SH-SY5Y (cell line): Measurements from ENCODE around the gene MBNL1.

ENCODE experiments used
- GATA2 ChIP-seq: IDR thresholded peaks from 2 replicates; pipeline ENCODE4 v1.6.1; 2011; ENCODE audit warnings: mild to moderate bottlenecking, low read depth, low read length
- GATA3 ChIP-seq: IDR thresholded peaks from 2 replicates; pipeline ENCODE4 v1.6.1; 2011; ENCODE audit warnings: low read depth, mild to moderate bottlenecking, low read length, moderate library complexity

The MBNL1 gene

DNA sequence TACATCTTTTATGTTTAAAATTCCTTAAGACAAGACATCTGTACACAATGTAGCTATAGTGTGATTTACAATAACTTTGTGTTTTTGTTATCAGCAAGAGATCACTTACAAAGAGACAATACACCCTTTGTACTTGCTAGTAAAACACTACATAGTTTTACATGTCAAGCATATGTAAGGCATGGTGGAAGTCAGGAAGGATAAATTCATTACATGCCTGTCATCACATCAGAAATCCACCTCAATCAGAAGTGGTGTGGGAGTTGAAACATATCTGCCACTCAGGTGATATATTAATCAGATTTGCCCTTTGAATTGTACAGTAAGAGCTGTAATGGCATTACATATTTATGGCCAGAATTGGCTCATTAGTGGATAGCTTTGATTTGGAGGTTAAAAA is 95.5 kb downstream of the MBNL1 start:
- TF ChIP-seq GATA3 (no peak), GATA2 (no peak)

DNA sequence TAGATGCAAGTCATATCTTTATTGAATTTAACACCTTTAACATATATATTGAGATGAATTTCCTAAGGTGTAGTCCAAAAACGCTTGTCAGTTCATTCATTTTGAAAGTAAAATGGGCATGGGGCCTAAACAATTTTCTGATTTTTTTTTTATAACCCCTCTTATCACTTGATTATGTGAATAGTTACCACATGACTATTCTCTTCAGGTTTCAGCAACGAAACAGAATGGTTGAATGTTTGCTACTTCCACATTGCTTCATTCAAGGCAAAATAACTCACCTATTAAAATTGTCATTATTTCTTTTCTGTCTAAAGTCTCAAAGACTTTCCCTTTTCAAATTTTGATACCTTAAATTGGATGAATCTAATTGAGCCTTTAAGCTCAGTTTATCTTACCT is 96.4 kb downstream of the MBNL1 start:
- no peak for TF ChIP-seq GATA2
- TF ChIP-seq GATA3 = no peak

DNA sequence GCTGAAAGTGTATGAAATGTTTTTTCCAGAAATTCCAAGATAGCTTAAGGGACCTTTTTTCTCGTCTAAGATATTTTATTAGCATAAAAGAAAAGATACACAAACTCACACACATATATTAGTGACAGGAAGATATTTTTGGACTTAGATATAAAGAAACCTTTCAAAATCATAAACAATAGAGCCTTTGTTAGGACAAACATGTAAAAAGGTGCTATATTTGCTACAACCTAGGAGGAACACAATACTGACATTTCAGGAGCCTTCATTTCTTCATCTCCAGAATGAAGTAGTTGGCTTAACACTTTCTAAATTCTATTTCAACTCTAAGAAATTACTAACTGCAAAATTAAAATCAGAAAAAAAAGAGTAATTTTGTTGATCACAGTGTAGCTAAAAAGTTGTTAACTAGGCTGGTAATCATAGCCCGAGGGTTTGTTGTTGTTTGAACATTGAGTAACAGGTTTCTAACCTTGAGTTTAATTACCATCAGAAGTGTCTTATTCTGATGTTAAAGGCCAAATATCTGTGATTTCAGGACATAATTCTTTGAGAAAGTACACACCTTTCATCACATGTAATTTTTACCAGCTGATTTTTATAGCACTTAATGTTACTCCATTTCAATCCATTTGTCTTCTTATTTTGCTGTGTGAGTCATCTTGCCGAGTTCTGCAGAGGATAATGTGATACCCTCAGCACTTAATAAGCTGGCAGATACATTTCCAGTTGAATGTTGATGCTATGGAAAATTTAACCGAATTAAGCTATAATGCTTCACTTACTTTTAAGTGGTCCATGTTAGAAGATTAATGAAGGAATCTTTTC is 97.3 kb downstream of the MBNL1 start:
- no peak for TF ChIP-seq GATA3
- no peak for TF ChIP-seq GATA2

DNA sequence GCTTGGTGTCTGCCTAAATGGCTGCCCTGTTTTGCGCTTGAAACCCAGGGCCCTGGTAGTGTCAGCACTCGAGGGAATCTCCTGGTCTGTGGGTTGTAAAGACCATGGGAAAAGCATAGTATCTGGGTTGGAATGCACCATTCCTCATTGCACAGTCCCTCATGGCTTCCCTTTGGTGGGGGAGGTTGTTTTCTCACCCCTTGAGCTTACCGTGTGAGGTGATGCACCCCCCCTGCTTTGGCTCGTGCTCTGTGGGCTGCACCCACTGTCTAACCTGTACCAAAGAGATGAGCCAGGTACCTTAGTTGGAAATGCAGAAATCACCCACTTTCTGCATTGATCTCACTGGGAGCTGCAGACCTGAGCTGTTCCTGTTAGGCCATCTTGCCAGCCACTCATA is 104.7 kb downstream of the MBNL1 start:
- TF ChIP-seq GATA2 (no peak), GATA3 (no peak)

DNA sequence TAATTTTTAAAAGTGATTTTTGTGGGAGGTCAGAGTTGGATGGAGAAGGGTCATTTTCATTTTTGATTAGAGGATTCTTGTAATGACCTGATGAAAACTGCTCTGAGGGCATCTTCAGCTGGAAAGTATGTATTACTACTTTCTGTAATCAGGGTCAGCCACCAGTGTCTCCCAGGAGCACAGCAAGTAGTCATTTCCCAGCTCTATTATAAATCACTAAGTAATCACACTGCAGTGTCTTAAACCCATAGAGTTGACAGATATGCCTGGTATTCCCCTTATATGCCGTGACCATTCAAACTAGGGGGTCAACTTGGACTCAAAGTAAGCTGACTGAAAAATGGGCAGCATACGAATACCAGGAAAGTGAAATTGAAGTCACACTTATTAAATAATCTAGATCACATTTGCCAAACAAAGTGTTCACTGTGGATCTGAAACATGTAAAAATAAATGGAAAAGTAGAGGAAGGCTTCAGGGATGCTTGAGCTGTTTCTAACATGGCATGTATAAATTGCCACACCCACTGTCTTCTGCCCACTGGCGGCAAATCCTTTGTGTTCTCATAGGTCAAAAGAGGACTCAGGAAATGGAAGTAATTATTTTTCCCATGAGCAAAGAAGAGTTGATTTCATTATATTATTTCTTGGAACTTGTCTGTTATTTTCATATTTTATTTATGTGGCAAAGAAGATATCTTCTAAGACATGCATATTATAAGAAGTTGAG is 105.7 kb downstream of the MBNL1 start:
- TF ChIP-seq GATA2 (no peak), GATA3 (no peak)

DNA sequence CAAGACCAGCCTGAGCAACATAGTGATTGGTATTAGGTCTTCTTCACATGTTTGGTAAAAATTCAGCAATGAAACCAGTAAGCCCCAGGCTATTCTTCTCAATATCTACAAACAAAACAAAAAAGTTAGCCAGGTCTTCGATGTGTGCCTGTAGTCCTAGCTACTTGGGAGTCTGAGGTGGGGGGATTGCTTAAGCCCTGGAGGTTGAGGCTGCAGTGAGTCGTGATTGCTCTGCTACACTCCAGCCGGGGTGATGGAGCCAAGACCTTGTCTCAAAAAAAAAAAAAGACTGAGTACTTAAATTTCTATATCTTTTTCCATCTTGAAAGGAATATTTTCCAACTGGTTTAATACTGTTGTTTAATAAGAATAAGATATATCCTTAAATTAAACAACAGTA is 106.8 kb downstream of the MBNL1 start:
- TF ChIP-seq GATA3 (no peak), GATA2 (no peak)

DNA sequence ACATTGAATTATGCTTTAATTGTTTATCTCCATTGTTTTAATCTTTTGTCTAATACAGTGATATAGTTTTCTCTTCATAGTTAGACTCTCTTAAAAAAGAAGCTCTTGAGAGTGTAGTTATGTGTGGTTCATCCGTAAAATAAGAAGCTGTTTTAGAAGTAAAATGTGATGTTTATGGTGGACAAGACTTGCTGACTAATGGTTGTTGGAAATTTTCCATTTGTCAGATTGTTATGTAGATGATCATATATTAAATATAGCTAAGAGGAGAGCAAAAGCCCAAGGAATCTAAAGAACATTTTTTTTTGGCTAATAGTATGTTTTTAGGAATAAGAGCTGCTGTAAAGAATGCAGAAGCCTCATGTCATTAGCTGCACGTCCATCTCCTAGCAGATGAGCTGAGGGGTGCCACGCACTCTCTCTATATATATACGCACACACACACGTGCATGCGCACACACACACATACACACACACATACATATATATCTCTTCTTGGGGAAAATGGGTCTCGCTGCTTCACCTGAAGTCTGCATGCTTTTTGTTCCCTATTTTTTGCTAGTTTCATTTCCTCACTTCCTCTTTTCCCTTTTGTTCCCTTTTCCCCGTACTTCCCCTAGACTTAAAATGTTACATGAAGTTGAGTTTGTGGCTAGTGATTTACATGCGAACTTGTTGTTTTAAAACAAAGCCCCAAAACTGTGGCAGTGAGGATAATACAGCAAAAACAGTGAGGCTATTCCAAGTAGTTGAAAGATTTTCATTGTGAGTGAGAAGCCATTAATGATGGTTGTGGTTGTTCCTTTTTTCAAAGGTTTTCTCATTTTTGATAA is 107.8 kb downstream of the MBNL1 start:
- TF ChIP-seq GATA2 = no peak
- TF ChIP-seq GATA3 = no peak

DNA sequence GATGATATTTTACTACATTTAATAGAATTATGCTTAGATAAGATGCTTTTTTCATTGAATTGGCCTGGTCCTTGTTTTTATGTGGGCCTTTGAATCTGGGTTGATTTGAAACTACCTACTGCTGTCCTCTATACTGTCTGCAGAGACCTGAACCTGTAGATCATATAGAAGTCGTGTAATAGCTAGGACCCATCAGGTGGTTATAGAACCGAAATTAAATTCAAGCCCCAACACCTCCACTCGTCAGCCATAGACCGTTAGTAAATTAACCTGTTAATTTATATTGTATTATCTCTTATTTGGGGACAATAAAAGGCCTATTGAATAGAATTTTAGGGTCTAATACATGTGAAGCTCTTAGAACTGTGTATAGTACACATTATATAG is 108.4 kb downstream of the MBNL1 start:
- no peak for TF ChIP-seq GATA2
- TF ChIP-seq GATA3 = no peak

DNA sequence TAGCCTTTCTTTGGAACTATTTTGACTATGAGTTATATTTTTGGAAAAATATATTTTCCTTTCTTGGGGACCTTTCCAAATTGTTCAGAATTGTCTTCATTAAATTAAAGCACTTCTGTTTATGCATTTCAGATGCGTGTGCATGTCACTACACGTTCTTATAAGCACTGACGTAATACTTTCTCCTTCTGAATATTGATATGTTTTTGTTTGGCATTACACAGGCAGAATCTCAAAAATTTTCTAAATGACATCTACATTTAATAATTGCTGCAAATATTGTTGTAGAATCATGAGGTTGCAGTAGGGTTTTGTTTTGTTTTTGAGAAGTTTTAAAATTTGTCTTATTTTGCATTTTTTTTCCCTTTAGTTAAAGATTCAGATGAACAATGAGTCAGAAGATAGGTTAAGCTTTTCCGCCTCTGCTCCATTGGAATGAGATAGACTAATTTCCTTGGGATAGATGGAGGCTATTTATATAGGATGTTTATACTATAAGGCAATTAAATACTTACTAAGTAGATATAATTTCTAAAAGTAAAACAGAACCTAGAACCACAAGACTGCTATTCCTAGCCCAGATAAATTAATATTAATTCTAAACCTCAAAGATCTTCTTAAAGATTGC is 110.8 kb downstream of the MBNL1 start:
- no peak for TF ChIP-seq GATA2
- no peak for TF ChIP-seq GATA3

DNA sequence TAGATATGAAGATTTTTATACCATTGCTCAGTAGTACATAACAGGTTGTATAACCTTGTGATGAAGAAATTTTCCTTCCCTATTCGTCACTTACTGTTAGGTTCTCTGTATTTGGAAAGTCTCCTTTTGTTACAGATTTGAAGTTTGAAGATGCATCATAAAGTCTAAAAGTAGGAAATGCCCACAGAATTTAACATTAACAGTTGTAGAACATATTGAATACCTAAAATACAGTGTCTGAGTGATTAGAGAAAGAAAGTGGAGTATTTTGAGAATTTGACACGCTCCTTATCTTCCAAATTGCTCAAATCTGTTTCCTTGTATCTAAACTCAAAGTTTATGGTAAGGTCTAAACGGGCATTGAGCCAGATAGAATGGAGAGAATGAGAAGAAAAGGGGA is 111.3 kb downstream of the MBNL1 start:
- TF ChIP-seq GATA3 = no peak
- TF ChIP-seq GATA2 = no peak

DNA sequence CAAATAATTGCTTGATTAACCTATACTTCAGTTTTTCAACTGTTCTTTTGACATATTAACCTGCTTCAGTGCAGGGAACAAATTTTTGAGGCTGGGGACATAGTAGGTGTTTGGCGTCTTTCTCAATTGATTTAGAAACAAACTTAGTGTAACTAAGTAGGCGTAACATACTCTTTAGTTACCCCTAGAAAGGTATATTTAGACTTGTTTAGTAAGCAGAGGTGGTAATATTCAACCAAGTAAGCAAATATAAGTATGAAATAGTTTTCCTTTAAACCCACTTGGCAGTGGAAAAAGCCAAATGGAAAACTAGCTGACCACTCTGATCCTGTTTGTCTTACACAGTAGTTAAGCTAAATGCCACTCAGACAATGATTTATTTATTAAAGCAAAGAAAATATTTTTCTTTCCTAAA is 113.2 kb downstream of the MBNL1 start:
- TF ChIP-seq GATA3 (no peak), GATA2 (no peak)

DNA sequence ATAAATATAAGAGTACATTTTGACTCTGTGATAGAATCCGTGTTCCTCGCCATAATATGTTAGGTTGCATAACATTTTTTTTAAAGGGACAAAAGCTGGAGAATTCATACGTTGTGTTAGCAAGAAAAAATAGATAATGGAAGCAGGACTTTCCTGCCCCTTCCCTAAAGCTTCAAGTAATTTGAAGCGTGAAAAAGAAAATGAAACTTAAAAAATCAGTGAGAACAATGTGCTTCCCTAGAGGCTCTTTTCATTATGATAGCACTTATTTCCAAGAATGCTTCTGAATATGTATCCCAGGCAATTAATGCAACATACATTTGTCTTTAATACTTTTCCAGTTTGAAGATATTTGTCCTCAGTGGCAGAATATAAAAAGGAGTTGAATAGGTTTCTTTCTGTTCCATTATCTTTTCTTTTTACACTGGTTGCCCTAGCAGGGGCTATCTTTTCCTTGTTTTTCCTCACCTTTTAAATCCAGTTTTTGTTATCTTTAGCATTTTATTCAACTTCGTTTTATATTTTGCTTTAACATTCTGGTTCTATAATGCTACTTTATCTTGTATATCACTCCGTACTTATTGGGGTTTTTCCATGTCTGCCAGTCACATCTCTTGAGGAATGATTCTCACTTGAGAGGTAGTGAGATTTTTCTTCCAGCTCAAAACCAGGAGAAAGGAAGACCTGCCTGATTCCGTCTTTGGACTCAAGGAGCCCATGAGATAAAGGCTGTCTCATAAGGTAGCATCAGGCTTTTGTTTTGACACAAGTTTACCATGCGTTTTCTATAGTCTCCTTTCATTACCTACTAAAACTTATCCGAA is 113.8 kb downstream of the MBNL1 start:
- TF ChIP-seq GATA2 (no peak), GATA3 (no peak)

DNA sequence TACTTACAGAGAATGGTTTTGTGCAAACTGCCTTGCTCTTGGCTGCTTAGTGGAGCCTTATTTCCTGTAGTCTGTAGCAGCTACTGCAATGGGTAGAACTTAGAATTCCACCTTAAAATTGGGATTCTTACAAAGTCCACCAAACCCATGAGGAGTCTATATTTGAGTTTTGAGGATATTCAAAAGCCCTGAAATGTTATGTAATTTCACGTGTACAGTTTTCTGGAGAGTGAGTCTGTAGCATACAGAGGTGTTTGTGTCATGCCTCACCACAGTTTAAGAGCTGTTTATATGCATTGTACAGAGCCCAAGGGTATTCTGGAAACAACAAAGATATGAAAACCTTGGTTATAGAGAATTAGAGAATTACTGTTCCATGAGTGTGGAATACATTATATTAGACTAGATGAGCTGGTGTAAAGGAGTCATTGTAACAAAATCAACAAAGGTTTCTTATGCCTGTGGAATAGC is 114.4 kb downstream of the MBNL1 start:
- TF ChIP-seq GATA3 = no peak
- TF ChIP-seq GATA2 = no peak

DNA sequence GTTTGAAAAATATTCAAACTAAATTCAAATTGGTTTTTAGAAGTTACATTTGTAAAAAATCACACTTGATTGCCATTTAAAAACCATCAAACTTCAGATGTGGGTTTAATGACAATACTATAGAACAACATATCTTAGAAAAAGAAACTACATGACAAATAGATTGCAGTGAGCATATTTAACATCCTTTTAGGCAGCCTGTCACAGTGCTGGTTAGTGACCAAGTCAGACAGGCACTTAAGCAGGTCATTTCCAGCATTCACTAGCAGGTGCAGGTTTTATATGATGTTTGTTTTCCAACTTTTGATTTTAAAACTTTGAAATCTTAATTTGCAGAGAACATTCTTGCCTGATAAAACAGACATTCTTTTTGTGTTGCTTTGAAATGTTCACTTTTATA is 115.7 kb downstream of the MBNL1 start:
- TF ChIP-seq GATA3 (no peak), GATA2 (no peak)
